WERI-Rb-1 (cell line): ENCODE data around the gene ZNF513.

Experiments
- DNase-seq: peaks from one replicate; pipeline ENCODE4 v3.0.0-alpha.2; 2020
- H3K27ac ChIP-seq: fragments of 250-450 bp; sonication (Bioruptor Pico); 2 replicates; pipeline ENCODE4 v1.5.1; 2020; ENCODE audit warnings: mild to moderate bottlenecking, moderate library complexity
- H3K27me3 ChIP-seq: fragments of 250-450 bp; sonication (Bioruptor Pico); 2 replicates; pipeline ENCODE4 v1.5.1; 2021; ENCODE audit warnings: mild to moderate bottlenecking, low read depth, moderate library complexity; ENCODE audit not compliant: insufficient read depth, severe bottlenecking
- H3K36me3 ChIP-seq: fragments of 250-450 bp; sonication (Bioruptor Pico); 2 replicates; pipeline ENCODE4 v1.5.1; 2020; ENCODE audit warnings: mild to moderate bottlenecking, moderate library complexity
- H3K4me3 ChIP-seq: 2 replicates; pipeline ENCODE4 v1.5.1; 2011; ENCODE audit warnings: low read depth, mild to moderate bottlenecking, control low read depth, low read length
- H3K9me3 ChIP-seq: fragments of 250-450 bp; sonication (Bioruptor Pico); 2 replicates; pipeline ENCODE4 v1.5.1; 2021; ENCODE audit warnings: mild to moderate bottlenecking, moderate library complexity; ENCODE audit not compliant: severe bottlenecking
- CTCF ChIP-seq: IDR thresholded peaks from 2 replicates; pipeline ENCODE4 v1.5.1; 2011; ENCODE audit warnings: low read depth, mild to moderate bottlenecking, control low read depth, inconsistent platforms, low read length

Gene ZNF513

GRCh38 chr2:27336173-27336572 is 44.4 kb downstream of the ZNF513 start:
- Histone ChIP-seq H3K27me3 (no peaks in the 10 kb centered on the region), H3K4me3 (no peak overlapping the region), H3K27ac (no peak overlapping the region), H3K36me3 (peaks cover 95% of the 10 kb centered on the region), H3K9me3 (no peaks in the 10 kb centered on the region)
- no peak for TF ChIP-seq CTCF
- DNase-seq = no peak

GRCh38 chr2:27335311-27335710 is 45.2 kb downstream of the ZNF513 start:
- Histone ChIP-seq H3K27me3 (no peaks in the 10 kb centered on the region), H3K27ac (no peak overlapping the region), H3K9me3 (no peaks in the 10 kb centered on the region), H3K4me3 (no peak overlapping the region), H3K36me3 (peaks cover 95% of the 10 kb centered on the region)
- DNase-seq = no peak
- TF ChIP-seq CTCF = no peak
